AML-193 (cell line): Measurements from ENCODE around the gene TRIM44.

Source experiments
- DNase-seq, 2 experiments: peaks; one replicate each; lab custom pipeline; 2025; lab: John Stamatoyannopoulos, UW

The TRIM44 gene

GRCh38 chr11:35717520-35717919, 54.9 kb downstream of the TRIM44 start:
- no peak for DNase-seq

DNA sequence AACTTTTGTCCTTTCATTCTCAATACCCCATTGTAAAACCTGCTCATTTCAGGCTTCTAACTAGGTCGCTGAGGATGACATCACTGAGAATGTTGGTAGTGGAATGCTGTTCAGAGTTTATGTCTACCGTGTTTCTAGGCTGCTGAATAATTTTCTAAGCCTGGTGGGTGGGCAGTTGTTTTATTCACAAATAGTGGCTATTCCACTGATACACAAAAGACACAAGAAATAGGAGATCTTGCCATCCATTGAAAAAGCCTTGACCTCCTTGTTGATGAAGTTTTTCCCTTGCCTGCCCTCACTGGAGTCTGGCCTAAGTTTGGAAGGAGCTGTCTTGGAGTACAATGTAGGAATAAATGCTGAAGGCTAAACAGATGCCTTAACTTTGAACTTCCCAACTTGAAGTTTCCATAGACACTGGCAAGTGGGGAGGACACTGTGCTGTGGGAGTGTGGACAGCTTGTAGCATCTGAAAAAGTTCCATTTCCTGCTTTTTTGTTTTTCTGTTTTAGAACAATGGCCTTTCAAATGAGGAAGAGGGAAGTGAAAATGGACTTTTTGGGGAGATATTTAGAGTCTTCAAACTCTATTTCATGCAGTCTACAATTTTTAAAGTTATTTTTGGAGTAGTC, 59.2 kb downstream of the TRIM44 start:
- no peak for DNase-seq

DNA sequence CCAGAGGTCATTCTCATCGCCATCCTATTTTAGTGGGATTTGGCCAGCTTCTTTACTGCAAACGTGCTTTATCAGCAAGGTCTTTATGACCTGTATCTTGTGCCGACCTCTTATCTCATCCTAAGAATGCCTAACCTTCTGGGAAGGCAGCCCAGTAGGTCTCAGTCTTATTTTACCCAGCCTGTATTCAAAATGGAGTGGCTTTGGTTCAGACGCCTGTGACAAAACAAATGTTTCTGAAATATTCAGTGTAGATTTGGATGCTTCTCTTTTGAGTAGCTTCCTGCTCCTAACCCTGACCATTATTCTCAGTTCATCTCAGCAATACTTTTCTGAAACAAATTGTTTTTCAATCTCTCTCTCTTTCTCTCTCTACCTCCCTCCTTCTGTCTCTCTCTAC, 60.1 kb downstream of the TRIM44 start:
- DNase-seq = no peak

- no peak for DNase-seq
These were observed 60.9 kb downstream of the TRIM44 start for GRCh38 chr11:35723493-35723892.

DNA sequence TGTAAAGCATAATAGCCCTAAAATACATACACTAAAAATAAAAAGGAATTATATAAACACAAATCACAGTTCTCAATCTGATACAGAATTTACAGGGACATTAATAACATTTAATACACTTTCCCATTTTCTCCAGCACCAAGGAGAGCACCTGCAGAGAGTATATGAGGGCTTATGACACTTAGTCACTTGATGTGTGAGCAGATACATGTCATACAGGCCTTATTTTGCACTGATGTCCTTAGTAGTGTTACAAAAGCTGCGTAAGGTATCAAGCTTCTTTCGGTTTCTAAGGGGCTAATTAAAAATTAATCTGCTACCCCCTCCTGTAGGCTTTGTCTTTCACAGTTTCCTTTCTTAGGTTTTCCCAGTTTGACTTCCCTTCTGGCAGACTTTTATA, 61.3 kb downstream of the TRIM44 start:
- no peak for DNase-seq

GRCh38 chr11:35725885-35726284, 63.3 kb downstream of the TRIM44 start:
- no peak for DNase-seq

DNA sequence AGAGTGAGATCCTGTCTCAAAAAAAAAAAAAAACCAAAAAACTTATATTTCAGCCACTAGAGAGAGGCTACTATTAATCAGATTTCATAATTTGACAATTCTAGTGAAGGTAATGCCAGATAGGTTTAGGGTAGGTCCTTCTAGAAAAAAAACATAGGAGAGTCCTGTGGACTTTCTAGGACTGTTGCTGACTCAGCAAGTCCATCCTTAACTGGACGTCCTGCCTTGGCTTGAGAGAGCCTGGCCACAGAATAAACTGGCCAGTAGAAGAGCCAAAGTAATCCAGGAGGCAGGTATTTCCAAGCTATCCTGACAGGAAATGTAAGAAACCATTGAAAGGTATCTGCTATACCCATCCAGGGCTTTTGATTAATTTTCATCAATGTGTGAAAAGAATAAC, 64.6 kb downstream of the TRIM44 start:
- no peak for DNase-seq

DNA sequence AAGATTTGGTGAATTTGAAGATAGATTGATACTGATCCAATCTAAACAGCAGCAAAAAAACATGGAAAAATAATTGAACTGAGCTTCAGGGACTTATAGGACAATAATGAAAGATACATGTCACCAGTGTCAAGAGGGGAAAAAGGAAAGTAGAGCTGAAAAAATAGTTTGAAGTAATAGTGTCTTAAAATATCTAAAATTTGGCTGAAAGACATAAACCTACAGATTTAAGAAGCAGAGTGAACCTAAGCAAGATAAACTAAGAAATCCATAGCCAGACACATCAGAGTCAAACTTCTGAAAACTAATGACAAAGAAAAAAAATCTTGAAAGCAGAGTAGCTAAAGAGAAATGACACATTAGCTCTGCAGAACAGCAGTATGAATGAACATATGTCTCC, 67.7 kb downstream of the TRIM44 start:
- DNase-seq = no peak

- no peak for DNase-seq
These were observed 72.3 kb downstream of the TRIM44 start for GRCh38 chr11:35734669-35735410.

GRCh38 chr11:35735411-35735810, 72.8 kb downstream of the TRIM44 start:
- no peak for DNase-seq

GRCh38 chr11:35735903-35736302, 73.3 kb downstream of the TRIM44 start:
- no peak for DNase-seq

DNA sequence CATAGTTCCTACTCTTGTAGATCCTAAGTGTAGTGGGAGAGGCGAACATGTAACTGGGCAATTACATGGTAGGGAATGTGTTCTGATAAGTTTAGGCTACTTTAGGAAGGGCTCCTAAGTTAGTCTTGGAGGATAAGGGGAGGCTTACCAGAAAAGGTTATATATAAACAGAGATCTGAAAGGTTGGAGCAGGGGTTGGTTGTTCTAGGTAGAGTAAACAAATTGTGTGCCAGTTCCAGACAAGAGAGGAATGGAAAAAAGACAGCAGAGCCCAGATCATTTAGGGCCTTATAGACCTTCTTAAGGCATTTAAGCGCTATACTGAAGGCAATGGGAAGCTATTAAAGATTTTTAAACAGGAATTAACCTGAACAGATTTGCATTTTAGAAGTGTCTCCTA, 74.4 kb downstream of the TRIM44 start:
- DNase-seq = no peak

DNA sequence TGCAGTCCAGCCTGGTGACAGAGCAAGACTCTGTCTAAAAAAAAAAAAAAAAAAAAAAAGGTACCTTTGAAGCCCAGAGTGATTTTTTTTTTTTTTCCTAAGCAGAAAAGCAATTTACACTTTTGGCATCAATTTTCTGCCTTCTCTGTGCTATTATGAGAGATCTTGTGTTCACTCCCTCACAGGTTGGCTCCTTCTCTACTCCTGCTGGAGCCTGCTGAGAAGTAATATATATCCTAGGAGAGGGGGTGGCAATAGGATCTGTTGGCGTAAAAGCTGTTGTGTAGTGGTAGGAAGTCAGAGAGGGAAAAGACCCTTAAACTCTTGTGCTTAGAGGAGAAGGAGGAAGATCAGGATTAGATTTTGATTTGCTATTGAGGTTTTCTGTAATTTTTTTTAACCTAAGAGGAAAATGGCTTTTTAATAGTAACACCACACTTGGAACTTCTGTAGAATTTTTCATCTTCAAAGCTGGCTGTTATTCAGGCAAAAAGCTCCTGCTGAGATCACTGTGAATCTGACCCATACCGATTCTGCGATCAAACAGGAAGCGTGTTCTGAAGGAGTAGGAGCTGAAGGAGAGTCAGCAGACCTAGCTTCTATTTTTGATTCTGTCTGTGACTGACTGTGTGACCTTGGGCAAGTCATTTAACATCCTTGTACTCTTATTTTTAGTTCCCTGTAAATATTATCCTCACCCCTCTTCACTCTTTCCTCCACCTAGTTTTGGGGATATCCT, 77.7 kb downstream of the TRIM44 start:
- DNase-seq = no peak

DNA sequence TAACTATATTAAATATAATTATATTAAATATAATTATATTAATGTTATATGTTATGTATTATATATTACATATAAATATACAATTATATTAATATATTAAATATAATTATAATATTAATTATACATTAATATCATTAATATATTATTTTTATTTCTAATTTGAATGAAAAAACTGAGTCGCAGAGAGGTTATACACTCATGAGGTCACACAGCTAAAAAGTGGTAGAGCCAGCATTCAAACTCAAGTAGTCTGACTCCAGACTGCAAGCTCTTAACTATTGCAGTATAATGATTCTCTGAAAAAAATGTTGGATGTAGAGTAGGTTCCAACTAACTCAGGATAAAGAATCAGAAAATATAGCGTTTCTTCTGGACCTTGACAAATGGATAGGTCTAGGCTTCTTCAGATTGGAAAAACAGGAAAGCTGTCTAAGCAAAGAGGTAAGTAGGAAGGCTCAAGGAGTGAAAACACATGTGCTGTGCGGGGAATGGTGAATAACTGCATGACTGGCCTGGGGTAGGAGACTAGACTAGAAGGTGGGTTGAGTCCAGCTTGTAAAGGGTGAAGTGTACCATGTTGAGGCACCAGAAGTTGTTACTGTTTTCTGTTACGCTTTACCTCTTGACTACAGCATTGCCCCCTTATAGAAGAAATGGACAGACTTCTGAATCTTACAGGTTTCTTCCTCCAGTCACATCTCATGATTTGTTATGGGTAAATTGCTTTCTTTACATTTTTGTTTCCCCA, 80.3 kb downstream of the TRIM44 start:
- DNase-seq = no peak

- no peak for DNase-seq
These were observed 84.0 kb downstream of the TRIM44 start for GRCh38 chr11:35746356-35747153.

GRCh38 chr11:35747668-35748067, 85.1 kb downstream of the TRIM44 start:
- DNase-seq = no peak

- no peak for DNase-seq
These were observed 86.1 kb downstream of the TRIM44 start for GRCh38 chr11:35748644-35749043.

GRCh38 chr11:35750315-35750714, 87.7 kb downstream of the TRIM44 start:
- no peak for DNase-seq

DNA sequence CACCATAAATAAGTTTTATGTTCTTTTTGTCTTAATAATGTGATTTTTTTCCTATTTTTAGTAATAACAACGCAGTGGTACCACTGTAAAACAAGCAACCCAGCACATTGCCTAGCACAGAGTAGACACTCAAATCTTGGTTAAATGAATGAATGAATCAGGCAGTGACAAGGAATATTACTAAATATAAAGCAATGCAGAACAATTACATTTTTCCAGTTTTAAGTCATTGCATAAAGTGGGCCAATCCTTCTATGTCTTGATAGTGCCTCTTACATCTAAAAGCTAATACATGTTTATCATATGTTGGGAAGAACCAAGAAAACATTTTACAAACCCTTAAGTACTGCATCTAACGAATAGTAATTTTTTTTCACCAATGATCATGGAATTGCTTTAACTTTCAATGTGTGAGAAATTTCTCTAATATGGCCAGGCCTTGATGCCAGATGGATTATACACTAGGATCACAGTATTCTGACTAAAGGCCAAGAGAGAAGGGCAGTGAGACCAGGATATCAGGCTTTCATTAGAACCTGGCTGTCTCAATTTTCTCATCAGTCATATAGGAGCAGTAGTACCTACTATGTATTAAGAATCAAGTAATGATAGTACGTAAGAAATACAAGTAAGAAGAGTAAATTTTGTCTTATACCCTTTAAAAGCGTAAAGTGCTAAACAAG, 88.5 kb downstream of the TRIM44 start:
- DNase-seq = no peak

DNA sequence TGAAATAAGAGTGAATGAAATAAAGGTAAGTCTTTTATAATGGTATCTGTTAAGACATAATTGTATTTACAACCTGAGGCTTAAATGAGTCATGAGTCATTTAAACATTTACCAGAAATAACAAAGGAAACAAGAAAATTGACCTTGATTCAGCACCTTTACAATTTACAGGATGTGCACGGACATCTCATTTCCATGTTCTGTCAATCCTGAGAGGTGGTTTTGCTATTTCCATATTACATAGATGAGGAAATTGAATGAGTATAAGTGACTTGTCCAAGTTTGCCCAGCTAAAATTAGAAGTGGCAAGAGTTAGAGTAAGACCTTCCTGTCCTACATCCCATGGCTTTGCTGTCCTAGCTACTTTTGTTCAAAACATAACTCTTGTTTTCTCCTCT, 89.1 kb downstream of the TRIM44 start:
- DNase-seq = no peak

- no peak for DNase-seq
These were observed 89.5 kb downstream of the TRIM44 start for GRCh38 chr11:35752115-35752514.
